ENCODE data around the gene CSNK1G2. TPM values are rescaled to one million over a fixed set of nuclear protein-coding genes. Genes with fewer than 3 reads are reported as not detected.

The CSNK1G2 gene
- total RNA-seq, 1 experiment from 2014 or later: 96.0 TPM

DNA sequence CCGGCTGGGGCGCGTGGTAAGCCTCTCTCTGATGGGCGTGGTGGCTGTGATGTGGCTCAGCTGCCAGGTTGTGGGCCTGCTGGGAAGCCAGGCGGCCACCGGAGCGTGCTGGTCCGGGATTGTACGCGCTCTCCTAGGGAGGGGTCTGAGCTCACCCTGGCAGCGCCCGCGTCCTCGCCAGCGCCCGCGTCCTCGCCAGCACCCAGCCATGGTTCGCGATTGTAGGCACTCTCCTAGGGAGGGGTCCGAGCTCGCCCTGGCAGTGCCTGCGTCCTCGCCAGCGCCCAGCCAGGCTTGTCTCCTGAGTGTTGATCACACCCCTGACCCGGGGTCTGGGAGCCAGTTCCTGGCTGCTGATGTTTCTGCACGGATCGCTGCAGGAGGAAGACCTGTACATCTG is 22.0 kb upstream of the CSNK1G2 start:
- DNase-seq (ENCODE audit: low read depth): no peak

DNA sequence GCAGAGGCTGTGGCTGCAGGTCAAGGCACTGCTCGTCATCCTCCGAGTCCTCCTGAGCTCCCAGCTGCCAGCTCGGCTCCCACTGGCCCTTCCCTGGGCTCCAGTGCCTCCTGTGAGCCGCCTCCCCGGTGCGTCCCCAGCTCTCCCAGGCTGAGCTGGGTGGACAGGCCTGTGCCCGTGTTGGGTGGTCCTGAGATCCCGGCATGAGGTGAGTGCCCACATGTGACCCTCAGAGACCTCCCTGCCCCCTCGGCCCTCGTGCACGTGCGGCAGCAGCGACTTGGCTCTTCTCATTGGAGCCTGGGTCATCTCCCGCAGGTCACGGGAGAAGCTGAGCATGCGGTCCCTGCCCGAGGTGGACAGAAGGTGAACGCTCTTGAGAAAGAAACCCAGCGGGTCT is 20.3 kb upstream of the CSNK1G2 start:
- no peak for DNase-seq (ENCODE audit: low read depth)

DNA sequence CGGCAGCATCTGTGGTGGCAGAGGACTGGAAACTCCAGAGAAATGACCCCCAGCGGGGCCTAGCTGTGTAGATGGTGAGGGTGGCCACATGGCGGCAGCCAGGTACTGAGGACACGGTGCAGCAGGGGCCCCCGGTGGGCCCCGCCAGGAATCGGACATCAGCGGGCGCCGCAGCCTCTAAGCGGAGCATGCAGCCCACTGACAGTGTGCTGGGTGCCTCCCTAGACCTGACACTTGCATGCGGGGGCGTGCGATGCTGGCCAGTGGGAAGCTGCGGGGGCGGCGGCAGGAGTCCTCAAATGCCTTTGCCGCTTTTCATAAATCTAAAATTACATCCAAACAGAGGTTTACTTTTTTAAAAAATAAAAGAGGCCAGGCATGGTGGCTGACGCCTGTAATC is 19.6 kb upstream of the CSNK1G2 start:
- DNase-seq (ENCODE audit: low read depth): no peak

DNA sequence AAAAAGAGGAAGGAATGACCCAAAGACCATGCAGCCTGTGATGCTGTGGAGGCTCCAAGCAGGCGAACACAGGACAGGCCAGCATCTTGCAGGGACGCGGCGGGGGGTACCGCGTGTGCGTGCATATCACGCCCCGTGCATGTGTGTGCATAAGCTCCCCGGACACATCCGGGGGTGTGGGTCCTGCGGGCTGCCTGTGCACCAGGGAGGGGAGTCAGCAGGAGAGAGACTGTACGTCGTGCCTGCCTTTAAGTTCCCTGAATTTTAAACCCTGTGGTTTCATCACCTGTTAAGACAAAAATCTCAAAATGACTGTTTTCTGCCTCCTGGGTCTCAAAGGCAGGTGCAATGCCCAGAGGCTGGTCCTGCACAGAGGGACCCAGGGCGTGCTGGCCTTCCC is 19.1 kb upstream of the CSNK1G2 start:
- DNase-seq (ENCODE audit: low read depth): no peak

DNA sequence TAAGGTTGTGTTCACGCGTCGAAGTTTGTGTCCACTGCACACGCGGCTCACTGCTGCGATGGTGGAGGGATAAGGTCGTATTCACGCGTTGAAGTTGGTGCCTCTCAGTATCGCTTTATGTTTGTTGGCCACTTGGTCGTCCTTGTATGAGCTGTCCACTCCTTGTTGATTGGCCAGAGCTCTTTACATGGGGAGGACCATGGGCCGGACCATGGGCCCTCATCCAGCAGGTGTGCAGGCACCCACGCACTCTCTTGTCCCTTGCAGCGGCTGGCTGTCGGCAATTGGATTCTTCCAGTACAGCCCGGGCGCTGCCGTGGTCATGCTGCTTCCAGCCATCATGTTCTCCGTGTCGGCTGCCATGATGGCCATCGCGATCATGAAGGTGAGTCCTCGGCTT is 18.2 kb upstream of the CSNK1G2 start:
- DNase-seq (ENCODE audit: low read depth): no peak

DNA sequence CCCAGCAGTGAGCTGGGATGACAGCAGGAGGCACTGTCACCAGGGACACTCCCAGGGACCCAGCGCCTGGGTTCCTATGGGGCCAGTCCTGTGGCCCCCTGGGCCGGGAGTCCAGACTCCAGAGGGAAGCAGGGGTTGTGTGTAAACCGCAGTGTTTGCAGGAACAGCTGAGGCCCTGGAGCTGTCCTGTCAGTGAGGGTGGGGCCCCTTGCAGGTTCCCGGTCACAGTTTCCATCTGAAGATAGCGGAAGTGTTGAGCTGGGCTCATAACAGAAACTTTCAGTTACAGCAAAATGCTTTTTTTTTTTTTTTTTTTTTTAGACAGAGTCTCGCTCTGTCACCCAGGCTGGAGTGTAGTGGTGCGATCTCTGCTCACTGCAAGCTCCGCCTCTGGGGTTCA is 17.7 kb upstream of the CSNK1G2 start:
- DNase-seq (ENCODE audit: low read depth): no peak

DNA sequence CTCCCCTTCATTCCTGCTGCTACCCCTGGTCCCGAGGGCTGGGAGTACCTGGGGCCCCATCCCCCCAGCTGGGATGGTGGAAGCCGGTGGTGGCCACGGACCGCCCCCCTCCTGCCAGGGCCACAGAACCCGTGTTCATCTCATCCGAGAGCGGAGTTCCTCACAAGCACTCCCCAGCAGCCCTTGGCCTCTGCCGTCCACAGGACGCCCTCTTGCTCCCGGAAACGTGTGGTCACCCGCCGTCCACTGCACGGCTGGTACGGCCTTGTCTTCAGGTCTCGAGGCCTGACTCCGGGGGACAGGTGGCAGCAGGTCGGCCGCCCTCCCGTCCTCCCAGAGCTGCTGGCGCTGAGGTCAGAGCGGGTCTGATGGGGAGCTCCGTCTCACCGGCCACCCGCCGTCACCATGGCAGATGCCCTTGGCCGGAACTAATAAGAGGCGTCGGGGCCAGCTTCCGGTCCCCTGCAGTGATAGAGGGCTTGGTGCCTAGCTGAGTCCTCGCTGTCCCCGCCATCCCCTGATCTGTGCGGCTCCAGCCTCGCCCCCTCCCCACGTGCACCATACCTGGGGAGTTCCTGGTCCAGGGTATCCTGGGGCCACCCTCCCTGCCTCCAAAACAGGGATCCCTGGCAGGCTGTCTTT is 16.5 kb upstream of the CSNK1G2 start:
- DNase-seq (ENCODE audit: low read depth): no peak

DNA sequence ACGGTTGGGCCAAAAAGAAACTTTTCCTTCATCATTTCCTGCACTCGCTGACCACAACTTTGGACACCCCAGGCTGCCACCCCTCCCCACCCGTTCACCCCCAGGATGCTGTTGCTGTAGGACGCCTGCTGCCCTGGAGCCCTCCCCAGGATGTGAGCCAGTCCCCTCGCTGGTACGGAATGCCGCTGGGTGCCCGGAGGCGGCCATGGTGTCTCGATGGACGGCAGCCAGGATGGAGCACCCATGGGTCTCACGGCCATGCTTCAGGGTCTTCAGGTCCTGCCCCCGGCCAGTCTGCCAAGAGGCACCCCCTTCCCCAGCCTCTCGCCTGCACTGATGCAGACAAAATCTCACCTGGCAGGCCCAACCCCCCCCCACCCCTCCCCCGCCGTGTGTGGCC is 15.4 kb upstream of the CSNK1G2 start:
- DNase-seq (ENCODE audit: low read depth): no peak

DNA sequence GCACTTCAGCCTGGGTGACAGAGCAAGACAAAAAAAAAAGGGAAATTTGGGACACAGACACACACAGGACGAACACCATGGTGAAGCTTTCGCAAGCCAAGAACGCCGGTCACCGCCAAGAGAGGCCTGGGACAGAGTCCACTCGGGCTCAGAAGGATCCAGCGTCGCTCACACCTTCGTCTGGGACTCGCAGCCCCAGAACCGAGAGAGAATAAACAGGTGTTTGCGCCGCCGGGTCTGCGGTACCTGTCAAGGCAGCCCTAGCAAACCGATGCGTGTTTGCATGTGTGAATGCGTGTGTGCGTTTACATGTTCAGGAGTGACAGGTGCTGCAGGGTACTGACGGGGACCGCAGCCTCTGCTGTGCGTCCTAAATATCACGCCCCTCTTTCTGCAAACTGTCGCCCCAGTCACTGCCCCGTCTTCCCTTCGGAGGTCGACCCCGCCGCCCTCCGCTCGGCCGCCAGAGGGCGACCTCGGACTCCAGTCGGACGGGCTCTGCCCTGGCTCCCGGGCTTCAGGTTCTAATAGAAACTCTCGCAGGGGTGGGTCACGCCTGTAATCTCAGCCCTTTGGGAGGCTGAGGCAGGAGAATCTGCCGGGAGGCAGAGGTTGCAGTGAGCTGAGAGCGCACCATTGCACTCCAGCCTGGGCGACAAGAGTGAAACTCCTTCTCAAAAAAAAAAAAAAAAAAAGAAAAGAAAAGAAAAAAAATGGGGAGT is 11.8 kb upstream of the CSNK1G2 start:
- DNase-seq (ENCODE audit: low read depth): peak; percentile 63

DNA sequence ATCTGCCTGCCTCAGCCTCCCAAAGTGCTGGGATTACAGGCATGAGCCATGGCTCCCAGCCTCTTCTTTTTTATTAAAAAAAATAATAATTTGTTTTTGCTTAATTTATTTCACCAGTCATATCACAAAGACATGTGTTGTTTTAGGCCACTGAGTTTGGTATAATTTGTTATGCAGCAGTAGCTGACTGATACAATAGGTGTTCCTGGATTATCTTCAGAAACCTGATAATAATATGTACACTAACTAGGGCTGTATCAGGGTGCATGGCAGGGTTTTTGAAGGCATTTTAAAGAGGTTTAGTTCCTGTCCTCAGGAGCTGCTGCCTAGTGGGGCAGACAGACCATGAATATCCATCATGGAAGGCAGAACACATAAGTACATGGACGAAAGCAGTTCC is 9.5 kb upstream of the CSNK1G2 start:
- DNase-seq (ENCODE audit: low read depth): no peak

DNA sequence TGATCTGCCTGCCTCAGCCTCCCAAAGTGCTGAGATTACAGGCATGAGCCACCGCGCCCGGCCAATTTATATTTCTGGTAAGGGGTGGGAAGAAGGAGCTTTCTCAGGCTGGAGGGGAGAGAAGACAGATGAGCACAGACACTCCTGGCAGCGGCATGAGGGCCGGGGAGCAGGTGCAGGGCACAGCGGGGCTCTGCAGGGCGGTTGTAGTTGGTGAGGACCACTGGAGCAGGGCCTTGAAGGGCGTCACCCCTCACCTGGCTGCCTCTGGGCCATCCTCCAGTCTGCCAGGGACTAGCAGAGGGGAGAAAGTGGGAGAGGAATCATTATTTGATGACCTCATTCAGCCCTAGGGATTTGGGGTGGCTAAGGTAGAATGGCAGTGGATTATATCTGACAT is 8.6 kb upstream of the CSNK1G2 start:
- no peak for DNase-seq (ENCODE audit: low read depth)

DNA sequence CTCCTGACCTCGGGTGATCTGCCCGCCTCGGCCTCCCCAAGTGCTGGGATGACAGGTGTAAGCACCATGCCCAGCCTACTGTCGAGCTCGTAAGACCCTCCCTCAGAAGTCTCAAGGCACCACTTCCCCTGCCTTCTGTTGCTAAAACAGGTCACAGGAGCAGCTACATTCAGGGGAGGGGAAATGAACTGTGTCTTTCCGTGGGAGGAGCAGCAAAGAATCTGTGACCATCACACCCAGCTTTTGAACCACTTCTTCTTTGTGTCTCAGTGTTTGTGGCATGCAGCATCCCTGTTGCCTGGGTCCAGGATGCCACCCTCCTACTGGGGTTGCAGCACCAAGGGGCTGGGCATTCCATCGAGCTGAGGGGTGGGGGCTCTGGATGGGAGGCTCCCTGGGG is 7.7 kb upstream of the CSNK1G2 start:
- no peak for DNase-seq (ENCODE audit: low read depth)

DNA sequence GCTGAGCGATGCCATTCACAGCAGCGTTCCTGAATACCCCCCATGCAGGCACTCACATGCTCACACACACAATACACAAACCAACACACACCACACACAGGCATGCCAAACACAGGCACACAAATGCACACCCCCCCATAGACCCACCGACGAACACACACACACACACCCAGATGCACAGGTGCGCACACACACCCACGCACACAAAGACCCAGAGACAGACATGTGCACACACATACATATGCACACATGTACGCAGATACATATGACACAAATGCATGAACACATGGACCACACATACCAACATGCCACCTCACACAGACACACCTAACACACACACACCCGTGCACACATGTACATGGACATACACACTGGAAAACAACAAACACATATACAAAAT is 7.0 kb upstream of the CSNK1G2 start:
- no peak for DNase-seq (ENCODE audit: low read depth)

DNA sequence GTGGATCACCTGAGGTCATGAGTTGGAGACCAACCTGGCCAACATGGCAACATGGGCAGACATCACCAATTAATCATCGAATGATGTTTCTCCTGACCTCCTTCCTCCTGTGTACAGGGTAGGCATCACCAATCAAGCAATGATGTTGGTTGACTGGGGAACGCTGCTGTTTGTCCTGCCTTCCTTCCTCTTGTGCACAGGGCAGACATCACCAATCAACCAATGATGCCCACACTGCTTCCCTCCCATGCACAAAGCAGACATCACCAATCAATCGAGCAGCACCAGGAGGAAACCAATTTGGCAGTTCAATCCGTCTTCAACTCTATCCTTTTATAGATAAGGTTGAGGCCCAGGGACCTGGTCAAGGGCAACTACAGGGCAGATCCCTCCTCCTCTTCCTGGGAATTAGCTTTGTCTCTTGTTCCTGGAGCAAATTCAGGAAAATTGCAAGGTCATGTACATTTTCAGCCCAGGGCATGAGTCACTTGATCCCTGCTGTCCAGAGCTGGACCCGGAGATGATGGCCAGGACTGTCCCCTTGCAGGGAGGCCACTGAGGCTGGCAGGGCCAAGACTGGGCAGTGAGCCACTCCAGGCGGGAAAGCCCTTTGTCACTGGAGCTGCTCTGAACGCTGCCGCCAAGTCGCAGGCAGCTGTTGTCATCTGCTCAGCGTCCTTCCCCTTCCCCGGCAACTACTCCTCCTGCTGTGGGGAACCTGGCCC is 5.3 kb upstream of the CSNK1G2 start:
- DNase-seq (ENCODE audit: low read depth): peak; percentile 66

DNA sequence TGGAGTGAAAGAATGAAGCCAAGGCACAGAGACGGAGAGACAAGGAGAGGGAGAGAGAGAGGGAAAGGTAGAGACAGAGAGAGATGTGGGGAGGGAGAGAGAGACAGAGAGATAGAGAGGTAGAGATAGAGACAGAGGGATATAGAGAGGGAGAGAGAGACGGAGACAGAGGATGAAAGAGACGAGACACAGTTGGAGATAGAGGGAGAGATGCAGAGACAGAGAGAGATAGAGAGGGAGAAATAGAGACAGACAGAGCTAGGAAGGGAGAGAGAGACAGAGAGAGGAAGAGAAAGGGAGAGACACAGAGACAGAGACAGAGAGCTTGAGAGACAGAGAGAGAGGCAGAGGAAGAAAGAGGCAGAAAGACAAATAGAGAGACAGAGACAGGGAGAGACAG is 4.5 kb upstream of the CSNK1G2 start:
- no peak for DNase-seq (ENCODE audit: low read depth)

DNA sequence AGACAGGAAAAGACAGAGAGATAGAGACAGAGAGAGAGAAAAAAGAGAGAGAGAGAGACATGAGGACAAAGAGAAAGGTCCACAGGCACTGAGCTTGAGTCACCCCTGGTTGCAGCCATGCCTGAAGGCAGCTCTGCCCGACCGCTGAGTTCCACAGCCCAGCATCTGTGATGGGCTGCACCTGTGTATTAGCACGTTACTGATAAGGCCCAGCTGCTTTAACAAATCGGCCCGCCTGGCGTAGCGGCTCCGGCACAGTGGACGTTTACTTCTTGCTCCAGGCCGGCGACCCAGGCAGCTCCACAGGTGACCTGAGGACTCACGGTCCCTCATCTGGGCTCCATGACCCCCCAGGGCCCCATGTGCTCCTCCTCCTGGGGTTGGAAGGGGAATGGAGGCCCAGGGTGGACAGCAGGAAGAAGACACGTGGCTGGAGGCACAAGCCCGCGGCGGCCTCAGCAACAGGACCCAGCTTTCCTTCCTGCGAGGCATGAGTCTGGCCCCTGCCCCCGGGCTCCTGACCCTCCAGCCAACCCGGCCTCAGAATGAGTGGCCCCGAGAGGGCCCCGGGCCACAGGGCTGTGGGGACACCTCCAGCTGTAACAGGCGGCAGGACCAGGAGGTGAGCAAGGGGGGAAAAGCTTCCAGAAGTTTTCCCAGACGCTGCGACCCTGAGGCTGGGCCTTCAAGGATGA is 3.9 kb upstream of the CSNK1G2 start:
- DNase-seq (ENCODE audit: low read depth): no peak

DNA sequence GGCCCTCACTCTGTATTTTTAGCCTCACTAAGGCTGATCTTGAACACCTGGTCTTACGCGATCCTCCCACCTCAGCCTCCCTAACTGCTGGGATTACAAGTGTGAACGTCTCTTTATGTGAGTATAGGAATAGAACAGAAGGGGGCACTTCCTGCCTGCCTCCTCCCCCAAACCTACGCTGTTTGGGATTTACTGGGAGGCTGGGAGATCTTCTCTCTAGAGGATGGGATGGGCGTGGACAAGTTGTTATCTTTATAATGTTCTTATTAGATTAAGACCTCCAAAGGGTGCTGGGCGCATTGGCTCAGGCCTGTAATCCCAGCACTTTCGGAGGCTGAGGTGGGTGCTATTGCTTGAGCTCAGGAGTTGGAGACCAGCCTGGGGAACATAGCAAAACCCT is 2.9 kb upstream of the CSNK1G2 start:
- no peak for DNase-seq (ENCODE audit: low read depth)

DNA sequence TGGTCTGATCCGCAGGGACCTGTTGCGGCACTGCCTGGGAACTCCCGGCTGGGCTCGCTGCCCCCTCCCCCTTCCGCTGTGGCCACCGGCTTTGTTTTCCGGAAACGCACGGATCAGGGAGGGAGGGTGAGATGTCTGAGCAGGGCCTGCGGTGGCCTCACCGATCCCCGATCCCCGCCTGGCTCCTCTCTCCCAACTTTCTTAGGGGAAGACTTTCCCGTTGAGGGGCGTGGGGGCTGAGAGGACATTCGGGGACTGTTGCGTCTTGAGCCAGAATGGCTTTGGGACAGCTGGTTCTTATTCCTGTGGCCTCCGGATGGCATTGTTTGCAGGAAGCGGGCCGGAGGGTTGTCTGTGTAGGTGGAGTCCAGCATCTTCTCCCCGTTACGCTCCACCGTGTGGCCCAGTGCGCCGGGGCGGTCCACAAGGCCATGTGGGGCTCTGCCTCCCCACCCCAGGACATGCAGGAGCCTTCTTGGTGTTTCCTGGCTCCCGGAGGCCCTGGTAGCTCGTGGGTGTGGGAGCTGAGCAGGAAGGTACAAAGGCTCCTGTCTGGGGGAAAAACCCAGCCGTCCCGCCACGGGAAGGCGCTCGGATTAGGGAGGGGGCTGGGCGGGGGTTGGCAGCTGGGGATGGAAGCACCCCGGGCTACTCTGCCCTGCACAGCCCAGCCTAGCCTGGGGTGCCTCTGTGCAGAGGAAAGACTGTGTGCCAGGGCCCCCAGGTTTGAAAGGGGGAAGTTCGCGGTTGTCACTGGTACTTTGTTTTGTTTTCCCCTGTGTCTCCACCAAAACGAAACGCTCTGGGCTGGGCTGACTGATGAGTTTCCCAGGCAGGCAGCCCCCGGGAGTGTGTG is 1.3 kb downstream of the CSNK1G2 start:
- DNase-seq (ENCODE audit: low read depth): peak; percentile 53

DNA sequence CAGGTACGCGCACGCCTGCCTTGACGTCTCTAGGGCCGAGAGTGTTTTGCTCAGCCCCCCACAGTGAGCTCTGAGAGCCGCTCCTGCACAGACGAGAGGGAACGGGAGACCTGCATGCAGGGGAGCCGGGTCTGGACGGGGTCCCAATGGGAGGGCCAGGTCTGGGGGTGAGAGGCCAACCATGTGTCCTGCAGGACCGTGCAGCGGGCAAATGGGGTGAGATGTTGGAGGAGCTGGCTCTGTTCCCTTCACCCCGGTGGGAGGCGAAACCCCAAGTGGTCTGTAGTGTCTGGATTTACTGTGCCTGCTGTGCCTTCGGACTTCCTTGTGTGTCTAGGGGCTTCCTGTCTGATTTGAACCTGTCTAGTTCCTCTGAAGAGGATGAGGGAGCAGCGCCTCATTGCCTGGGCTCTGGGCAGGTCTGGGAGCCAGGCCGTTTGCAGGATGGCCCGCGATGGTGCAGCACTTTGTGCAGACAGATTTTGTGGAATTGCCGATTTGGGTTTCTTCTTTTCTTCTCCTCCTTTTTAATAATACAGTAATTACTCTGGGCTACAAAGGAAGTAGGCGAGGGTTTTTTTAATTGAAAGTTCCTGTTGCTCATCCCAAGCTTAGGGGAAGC is 2.1 kb downstream of the CSNK1G2 start:
- DNase-seq (ENCODE audit: low read depth): no peak

DNA sequence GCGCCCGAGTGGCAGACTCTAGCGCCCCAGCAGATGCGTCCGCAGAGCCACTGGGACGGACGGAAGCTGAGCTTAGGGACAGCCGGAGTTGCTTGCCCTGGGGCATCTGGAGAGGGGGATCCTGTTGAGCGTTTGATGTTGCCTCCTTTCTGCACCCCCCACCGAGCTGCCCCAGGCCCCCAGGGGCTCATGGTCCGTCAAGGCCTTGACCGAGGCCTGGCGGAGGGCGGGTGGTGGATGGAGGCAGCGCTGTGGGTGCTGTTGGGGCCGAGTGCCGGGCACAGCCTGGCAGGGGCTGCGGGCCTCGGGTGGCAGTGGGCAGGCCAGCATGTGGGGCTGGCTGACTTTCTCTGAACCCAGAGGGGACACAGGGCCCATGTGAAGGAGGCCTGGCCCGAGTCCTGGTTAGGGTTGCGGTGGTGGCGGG is 2.7 kb downstream of the CSNK1G2 start:
- DNase-seq (ENCODE audit: low read depth): no peak

Measured in LHCN-M2 (cell line).